ENCODE measurements around the gene BBOX1. TPM values are rescaled to one million over a fixed set of nuclear protein-coding genes. Genes with fewer than 3 reads are reported as not detected.

Gene BBOX1
- total RNA-seq, 1 experiment from 2014 or later = not detected

GRCh38 chr11:27039873-27040272, 742 bp upstream of the BBOX1 start:
- Histone ChIP-seq H3K9ac (ENCODE audit: low read length) (no peak overlapping the region), H4K20me1 (ENCODE audit: insufficient read depth, low read depth, low read length) (no peaks in the 10 kb centered on the region), H3K4me3 (ENCODE audit: low read length) (no peak overlapping the region), H3K9me3 (ENCODE audit: low read length) (no peaks in the 10 kb centered on the region), H3K27me3 (ENCODE audit: low read length) (no peaks in the 10 kb centered on the region), H3K9me2 (replicated peaks; ENCODE audit: insufficient read depth, low read length) (no peaks in the 10 kb centered on the region), H3K4me2 (ENCODE audit: low read depth, low read length, poor library complexity, severe bottlenecking) (no peak overlapping the region), H3K4me1 (ENCODE audit: low read length) (no peaks in the 10 kb centered on the region), H2AFZ (ENCODE audit: low read length) (no peak overlapping the region), H3K79me2 (ENCODE audit: low read length) (no peaks in the 10 kb centered on the region), H3K27ac (ENCODE audit: low read length) (no peak overlapping the region), H3K36me3 (ENCODE audit: insufficient read depth, low read length) (no peaks in the 10 kb centered on the region)
- DNase-seq = no peak

- H3K4me3 ChIP-seq (ENCODE audit: low read length) = no peak overlapping the region
- no peak overlapping the region for H3K4me2 ChIP-seq (ENCODE audit: low read depth, low read length, poor library complexity, severe bottlenecking)
- H3K9ac ChIP-seq (ENCODE audit: low read length) = no peak overlapping the region
- H4K20me1 ChIP-seq (ENCODE audit: insufficient read depth, low read depth, low read length) = no peaks in the 10 kb centered on the region
- H3K4me1 ChIP-seq (ENCODE audit: low read length) = no peaks in the 10 kb centered on the region
- H3K9me2 ChIP-seq (replicated peaks; ENCODE audit: insufficient read depth, low read length) = no peaks in the 10 kb centered on the region
- no peak for DNase-seq
- H2AFZ ChIP-seq (ENCODE audit: low read length) = no peak overlapping the region
- no peaks in the 10 kb centered on the region for H3K36me3 ChIP-seq (ENCODE audit: insufficient read depth, low read length)
- no peaks in the 10 kb centered on the region for H3K27me3 ChIP-seq (ENCODE audit: low read length)
- H3K27ac ChIP-seq (ENCODE audit: low read length) = no peak overlapping the region
- H3K79me2 ChIP-seq (ENCODE audit: low read length) = no peaks in the 10 kb centered on the region
- no peaks in the 10 kb centered on the region for H3K9me3 ChIP-seq (ENCODE audit: low read length)
Measured at GRCh38 chr11:27041141-27041899, 705 bp downstream of the BBOX1 start.

- Histone ChIP-seq H3K9me3 (ENCODE audit: low read length) (no peaks in the 10 kb centered on the region), H3K27ac (ENCODE audit: low read length) (no peak overlapping the region), H2AFZ (ENCODE audit: low read length) (no peak overlapping the region), H3K36me3 (ENCODE audit: insufficient read depth, low read length) (no peaks in the 10 kb centered on the region), H3K4me1 (ENCODE audit: low read length) (no peaks in the 10 kb centered on the region), H3K4me3 (ENCODE audit: low read length) (no peak overlapping the region), H3K79me2 (ENCODE audit: low read length) (no peaks in the 10 kb centered on the region), H3K9ac (ENCODE audit: low read length) (no peak overlapping the region), H3K9me2 (replicated peaks; ENCODE audit: insufficient read depth, low read length) (no peaks in the 10 kb centered on the region), H3K27me3 (ENCODE audit: low read length) (no peaks in the 10 kb centered on the region), H4K20me1 (ENCODE audit: insufficient read depth, low read depth, low read length) (no peaks in the 10 kb centered on the region), H3K4me2 (ENCODE audit: low read depth, low read length, poor library complexity, severe bottlenecking) (no peak overlapping the region)
- no peak for DNase-seq
Measured at GRCh38 chr11:27046956-27047355, 6.3 kb downstream of the BBOX1 start.

DNA sequence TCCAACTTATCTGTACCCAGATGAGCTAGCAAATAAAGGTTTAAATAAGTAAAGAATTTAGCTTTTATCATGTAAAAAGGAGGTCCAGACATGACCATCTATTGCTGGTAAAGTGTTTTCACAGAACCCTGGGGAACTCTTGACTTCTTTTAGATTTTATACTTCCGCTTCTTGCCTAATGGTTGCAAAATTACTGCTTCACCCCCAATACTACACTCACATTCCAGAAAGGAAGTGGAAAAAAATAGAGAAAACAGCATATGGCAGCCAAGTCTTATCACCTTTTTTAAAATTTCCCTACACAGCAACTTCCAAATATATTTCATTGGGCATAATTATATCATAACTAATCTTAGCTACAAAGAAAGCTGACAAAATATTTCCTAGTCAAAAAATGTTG, 12.1 kb downstream of the BBOX1 start:
- Histone ChIP-seq H3K9me3 (ENCODE audit: low read length) (no peaks in the 10 kb centered on the region), H3K79me2 (ENCODE audit: low read length) (no peaks in the 10 kb centered on the region), H3K36me3 (ENCODE audit: insufficient read depth, low read length) (no peaks in the 10 kb centered on the region), H3K9me2 (replicated peaks; ENCODE audit: insufficient read depth, low read length) (no peaks in the 10 kb centered on the region), H3K4me3 (ENCODE audit: low read length) (no peak overlapping the region), H3K9ac (ENCODE audit: low read length) (no peak overlapping the region), H3K4me2 (ENCODE audit: low read depth, low read length, poor library complexity, severe bottlenecking) (no peak overlapping the region), H3K27ac (ENCODE audit: low read length) (no peak overlapping the region), H2AFZ (ENCODE audit: low read length) (no peak overlapping the region), H4K20me1 (ENCODE audit: insufficient read depth, low read depth, low read length) (no peaks in the 10 kb centered on the region), H3K27me3 (ENCODE audit: low read length) (no peaks in the 10 kb centered on the region), H3K4me1 (ENCODE audit: low read length) (no peaks in the 10 kb centered on the region)
- DNase-seq = no peak

DNA sequence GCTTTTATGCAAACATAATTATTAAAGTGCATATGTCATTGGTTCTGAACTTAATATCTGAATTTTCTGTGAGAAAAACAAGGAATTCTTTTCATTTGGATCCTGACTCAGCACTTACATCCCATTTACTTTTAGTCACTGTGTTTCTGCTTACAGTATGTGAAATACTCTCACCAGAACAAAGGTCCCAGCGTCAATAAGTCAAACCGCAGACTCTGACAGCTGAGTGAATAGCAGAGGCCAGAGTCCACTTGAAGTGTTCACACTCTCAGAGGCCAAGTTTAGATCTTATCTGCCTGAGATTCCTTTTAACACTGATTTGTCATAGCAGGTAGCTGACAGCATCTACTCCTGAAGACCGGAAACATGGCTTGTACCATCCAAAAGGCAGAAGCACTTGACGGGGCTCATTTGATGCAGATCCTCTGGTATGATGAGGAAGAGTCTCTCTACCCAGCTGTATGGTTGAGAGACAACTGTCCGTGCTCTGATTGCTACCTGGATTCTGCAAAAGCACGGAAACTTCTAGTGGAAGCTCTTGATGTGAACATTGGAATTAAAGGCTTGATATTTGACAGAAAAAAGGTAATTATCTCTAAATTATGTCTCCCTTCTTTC, 14.6 kb downstream of the BBOX1 start:
- no peaks in the 10 kb centered on the region for H3K9me3 ChIP-seq (ENCODE audit: low read length)
- H3K4me2 ChIP-seq (ENCODE audit: low read depth, low read length, poor library complexity, severe bottlenecking) = no peak overlapping the region
- no peak overlapping the region for H3K4me3 ChIP-seq (ENCODE audit: low read length)
- no peak overlapping the region for H3K9ac ChIP-seq (ENCODE audit: low read length)
- no peaks in the 10 kb centered on the region for H3K27me3 ChIP-seq (ENCODE audit: low read length)
- no peaks in the 10 kb centered on the region for H3K79me2 ChIP-seq (ENCODE audit: low read length)
- H3K9me2 ChIP-seq (replicated peaks; ENCODE audit: insufficient read depth, low read length) = no peaks in the 10 kb centered on the region
- H3K4me1 ChIP-seq (ENCODE audit: low read length) = no peaks in the 10 kb centered on the region
- no peaks in the 10 kb centered on the region for H4K20me1 ChIP-seq (ENCODE audit: insufficient read depth, low read depth, low read length)
- no peak for DNase-seq
- H3K36me3 ChIP-seq (ENCODE audit: insufficient read depth, low read length) = no peaks in the 10 kb centered on the region
- H2AFZ ChIP-seq (ENCODE audit: low read length) = no peak overlapping the region
- no peak overlapping the region for H3K27ac ChIP-seq (ENCODE audit: low read length)

GRCh38 chr11:27057091-27057780, 16.6 kb downstream of the BBOX1 start:
- Histone ChIP-seq H3K36me3 (ENCODE audit: insufficient read depth, low read length) (no peaks in the 10 kb centered on the region), H3K27ac (ENCODE audit: low read length) (no peak overlapping the region), H2AFZ (ENCODE audit: low read length) (no peak overlapping the region), H4K20me1 (ENCODE audit: insufficient read depth, low read depth, low read length) (no peaks in the 10 kb centered on the region), H3K9me2 (replicated peaks; ENCODE audit: insufficient read depth, low read length) (no peaks in the 10 kb centered on the region), H3K9me3 (ENCODE audit: low read length) (no peaks in the 10 kb centered on the region), H3K9ac (ENCODE audit: low read length) (no peak overlapping the region), H3K27me3 (ENCODE audit: low read length) (no peaks in the 10 kb centered on the region), H3K4me3 (ENCODE audit: low read length) (no peak overlapping the region), H3K4me1 (ENCODE audit: low read length) (no peaks in the 10 kb centered on the region), H3K79me2 (ENCODE audit: low read length) (no peaks in the 10 kb centered on the region), H3K4me2 (ENCODE audit: low read depth, low read length, poor library complexity, severe bottlenecking) (no peak overlapping the region)
- no peak for DNase-seq

- DNase-seq = no peak
- Histone ChIP-seq H3K4me3 (ENCODE audit: low read length) (no peak overlapping the region), H3K79me2 (ENCODE audit: low read length) (no peaks in the 10 kb centered on the region)
Measured at GRCh38 chr11:27058456-27058855, 17.8 kb downstream of the BBOX1 start.

GRCh38 chr11:27059431-27059830, 18.8 kb downstream of the BBOX1 start:
- no peak for DNase-seq
- Histone ChIP-seq H3K4me3 (ENCODE audit: low read length) (no peak overlapping the region), H3K4me2 (ENCODE audit: low read depth, low read length, poor library complexity, severe bottlenecking) (no peak overlapping the region), H3K36me3 (ENCODE audit: insufficient read depth, low read length) (no peaks in the 10 kb centered on the region), H2AFZ (ENCODE audit: low read length) (no peak overlapping the region), H3K9ac (ENCODE audit: low read length) (no peak overlapping the region), H3K79me2 (ENCODE audit: low read length) (no peaks in the 10 kb centered on the region), H3K27ac (ENCODE audit: low read length) (no peak overlapping the region), H3K9me3 (ENCODE audit: low read length) (no peaks in the 10 kb centered on the region), H3K27me3 (ENCODE audit: low read length) (no peaks in the 10 kb centered on the region), H3K9me2 (replicated peaks; ENCODE audit: insufficient read depth, low read length) (no peaks in the 10 kb centered on the region), H3K4me1 (ENCODE audit: low read length) (no peaks in the 10 kb centered on the region), H4K20me1 (ENCODE audit: insufficient read depth, low read depth, low read length) (no peaks in the 10 kb centered on the region)

More at GRCh38 chr11:27058456-27058855, 17.8 kb downstream of the BBOX1 start:
- no peak overlapping the region for H2AFZ ChIP-seq (ENCODE audit: low read length)
- H3K36me3 ChIP-seq (ENCODE audit: insufficient read depth, low read length) = no peaks in the 10 kb centered on the region
- H3K27ac ChIP-seq (ENCODE audit: low read length) = no peak overlapping the region
- H3K9me2 ChIP-seq (replicated peaks; ENCODE audit: insufficient read depth, low read length) = no peaks in the 10 kb centered on the region
- H3K4me2 ChIP-seq (ENCODE audit: low read depth, low read length, poor library complexity, severe bottlenecking) = no peak overlapping the region
- no peaks in the 10 kb centered on the region for H4K20me1 ChIP-seq (ENCODE audit: insufficient read depth, low read depth, low read length)
- no peaks in the 10 kb centered on the region for H3K27me3 ChIP-seq (ENCODE audit: low read length)
- H3K4me1 ChIP-seq (ENCODE audit: low read length) = no peaks in the 10 kb centered on the region
- no peaks in the 10 kb centered on the region for H3K9me3 ChIP-seq (ENCODE audit: low read length)
- H3K9ac ChIP-seq (ENCODE audit: low read length) = no peak overlapping the region

Measured in Karpas-422 (cell line).